Measurements from ENCODE around the gene EFNA1.

DNA sequence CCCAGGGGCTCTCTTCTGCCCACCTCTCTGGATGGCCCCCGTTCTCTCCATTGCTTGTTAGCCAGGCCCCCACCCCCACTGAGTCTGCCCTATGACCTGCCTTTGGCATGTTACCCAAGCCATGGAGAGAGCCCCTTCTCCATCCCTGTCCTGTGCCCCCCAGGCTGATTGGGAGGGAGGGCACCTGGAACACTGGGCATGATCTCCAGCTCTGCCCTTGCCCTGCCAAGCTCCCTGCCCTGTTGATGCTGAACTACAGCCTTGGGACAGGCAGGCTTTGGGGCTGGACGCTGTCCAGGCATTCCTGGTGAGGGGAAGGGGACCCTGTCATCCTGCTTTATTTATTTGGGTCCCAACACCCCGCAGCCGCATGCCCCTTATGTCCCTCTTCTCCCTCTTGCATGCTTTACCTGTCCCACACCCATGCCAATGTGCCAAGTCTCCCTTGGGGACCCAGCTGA is 56.7 kb downstream of the EFNA1 start:
- no peak for TF ChIP-seq CTCF (IDR thresholded peaks at IDR 0.05)
- no peak for TF ChIP-seq NR2C2 (CRISPR knock-in tag; IDR thresholded peaks at IDR 0.05)
- TF ChIP-seq RORB (CRISPR knock-in tag; IDR thresholded peaks at IDR 0.05): no peak
- TF ChIP-seq, protein P1, sequence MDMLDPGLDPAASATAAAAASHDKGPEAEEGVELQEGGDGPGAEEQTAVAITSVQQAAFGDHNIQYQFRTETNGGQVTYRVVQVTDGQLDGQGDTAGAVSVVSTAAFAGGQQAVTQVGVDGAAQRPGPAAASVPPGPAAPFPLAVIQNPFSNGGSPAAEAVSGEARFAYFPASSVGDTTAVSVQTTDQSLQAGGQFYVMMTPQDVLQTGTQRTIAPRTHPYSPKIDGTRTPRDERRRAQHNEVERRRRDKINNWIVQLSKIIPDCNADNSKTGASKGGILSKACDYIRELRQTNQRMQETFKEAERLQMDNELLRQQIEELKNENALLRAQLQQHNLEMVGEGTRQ (CRISPR knock-in tag; IDR thresholded peaks at IDR 0.05): no peak
- no peak for TF ChIP-seq TP53 (CRISPR knock-in tag; IDR thresholded peaks at IDR 0.05)
- TF ChIP-seq AR (CRISPR knock-in tag; IDR thresholded peaks at IDR 0.05): no peak
- TF ChIP-seq SP1 (CRISPR knock-in tag; conservative IDR thresholded peaks at IDR 0.05): no peak
- no peak for TF ChIP-seq CREB1 (CRISPR knock-in tag; IDR thresholded peaks at IDR 0.05)
- TF ChIP-seq NR3C1 (CRISPR knock-in tag; conservative IDR thresholded peaks at IDR 0.05; ENCODE audit: low read depth): no peak
- TF ChIP-seq TEAD1 (CRISPR knock-in tag; IDR thresholded peaks at IDR 0.05): no peak
- no peak for TF ChIP-seq JUN (CRISPR knock-in tag; IDR thresholded peaks at IDR 0.05)
- TF ChIP-seq STAT6 (CRISPR knock-in tag; conservative IDR thresholded peaks at IDR 0.05; ENCODE audit: low read depth): no peak
- TF ChIP-seq HMGXB4 (CRISPR knock-in tag; IDR thresholded peaks at IDR 0.05): no peak

All from WTC11 (cell line).